Activated CD4-positive, CD25-positive, alpha-beta regulatory T cell treated with anti-CD3 and anti-CD28 coated beads, Interleukin-2, amount 50 U/mL, for 24 hours (primary cell): ENCODE measurements around the gene LRRTM4.
"Not testable (repeated sequence)": the region's sequence is repeated elsewhere in the genome, so short reads cannot be mapped to it uniquely, and the experiment has no call there.

Source experiments
- ATAC-seq, 2 donors: fragments of 150-1000 bp; cut with Tn5 transposase; one replicate each; pipeline ENCODE4 v1.10.0; 2021; ENCODE audit warnings: mild to moderate bottlenecking in 1 of 2, moderate library complexity in 1 of 2

Gene LRRTM4

GRCh38 chr2:76829374-76830234 is 692.6 kb downstream of the LRRTM4 start:
- ATAC-seq: no peak

- no peak for ATAC-seq
These were observed 695.5 kb downstream of the LRRTM4 start for GRCh38 chr2:76826691-76827090.

DNA sequence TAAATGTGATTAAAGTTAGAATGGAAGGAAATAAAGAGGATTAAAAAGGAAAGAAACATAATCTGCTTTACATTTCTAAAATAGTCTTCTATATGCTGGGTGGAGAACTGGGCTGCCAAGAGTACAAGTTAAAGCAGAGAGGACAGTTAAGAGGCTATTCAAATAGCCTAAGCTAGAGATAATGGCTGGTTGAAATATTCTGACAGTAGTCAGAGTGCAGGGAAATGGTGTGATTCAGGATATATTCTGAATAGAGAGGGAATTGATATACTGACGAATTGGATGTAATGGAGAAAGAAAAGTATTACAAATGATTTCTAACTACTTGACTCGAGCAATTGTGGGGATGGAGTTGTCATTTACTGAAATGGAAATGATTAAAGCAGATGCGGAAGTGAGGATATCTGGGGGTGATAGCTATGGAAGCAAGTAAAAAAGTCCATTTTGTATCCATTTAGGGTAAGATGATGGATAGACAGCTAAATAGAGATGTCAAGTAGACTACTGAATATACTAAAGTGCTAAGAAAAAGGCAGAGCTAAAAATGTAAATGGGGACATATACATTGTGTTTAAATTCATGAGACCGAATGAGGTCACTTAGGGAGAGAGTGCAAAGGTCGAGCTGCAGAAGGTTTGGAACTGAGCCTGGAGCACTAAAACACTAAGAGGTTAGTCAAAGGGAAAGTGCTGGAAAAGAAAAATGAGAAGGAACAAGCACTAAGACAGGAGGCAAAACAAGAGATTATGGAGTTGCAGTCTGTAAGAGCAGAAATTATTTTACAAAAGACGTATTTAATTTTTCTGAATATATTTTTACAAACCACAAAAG is 696.8 kb downstream of the LRRTM4 start:
- ATAC-seq: no peak

DNA sequence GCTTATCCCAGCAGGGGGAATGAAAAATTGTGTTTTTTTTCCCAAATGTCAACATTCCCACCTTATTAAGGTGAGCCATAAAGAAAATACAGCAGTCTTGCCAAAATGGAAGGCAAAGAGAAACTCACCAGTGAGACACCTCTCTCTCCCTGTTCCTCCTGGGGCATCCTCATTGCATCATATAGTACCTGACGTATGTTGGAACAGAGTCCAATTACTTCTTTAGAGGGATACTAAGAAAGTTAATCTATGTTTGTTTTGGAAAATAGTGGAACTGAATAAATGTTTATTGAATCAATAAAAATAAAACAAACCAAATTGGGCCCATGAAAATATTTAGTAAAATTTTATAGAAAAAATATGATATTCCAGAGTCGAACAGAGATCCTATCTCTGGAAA is 700.4 kb downstream of the LRRTM4 start:
- ATAC-seq: no peak

- no peak for ATAC-seq
These were observed 709.1 kb downstream of the LRRTM4 start for GRCh38 chr2:76813084-76813483.

- no peak for ATAC-seq
These were observed 710.0 kb downstream of the LRRTM4 start for GRCh38 chr2:76812156-76812555.

DNA sequence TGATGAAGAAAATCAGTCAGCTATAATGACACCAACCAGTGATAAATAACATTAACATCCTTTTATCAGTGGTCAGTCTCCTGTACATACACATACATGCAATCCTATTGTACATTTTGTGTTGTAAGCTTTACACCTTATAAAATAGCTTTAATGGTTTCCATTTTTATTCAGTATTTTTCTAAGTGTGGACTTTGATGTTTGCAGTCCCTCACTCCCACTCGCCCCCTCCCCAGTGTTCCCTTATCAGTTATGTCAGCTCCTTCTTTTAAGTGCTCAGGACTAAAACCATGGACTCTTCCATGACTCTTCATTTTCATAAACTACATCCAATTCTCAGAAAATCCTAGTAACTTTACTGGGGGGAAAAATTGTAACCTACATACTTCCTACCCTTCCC is 713.0 kb downstream of the LRRTM4 start:
- no peak for ATAC-seq

DNA sequence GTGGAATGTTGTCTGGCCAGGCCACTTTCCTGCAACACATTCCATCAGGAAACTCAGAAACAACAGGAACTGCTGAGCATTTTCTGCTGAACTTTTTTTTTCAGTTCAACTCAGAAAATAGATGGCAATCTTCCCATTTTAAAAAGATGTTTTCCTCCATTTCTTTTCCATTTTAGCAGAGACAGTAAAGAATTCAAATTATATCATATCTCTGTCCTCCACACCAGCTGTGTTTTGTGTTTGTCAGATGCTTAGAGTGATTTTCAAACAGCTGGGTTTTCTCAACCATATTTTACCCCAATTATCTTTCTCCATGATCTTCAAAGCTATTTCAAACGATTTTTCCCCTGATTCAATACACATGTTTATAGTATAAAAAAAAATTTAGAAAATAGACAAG is 713.4 kb downstream of the LRRTM4 start:
- no peak for ATAC-seq

GRCh38 chr2:76793647-76794334 is 728.4 kb downstream of the LRRTM4 start:
- no peak for ATAC-seq

GRCh38 chr2:76781313-76781712 is 740.9 kb downstream of the LRRTM4 start:
- ATAC-seq: not testable (repeated sequence)

DNA sequence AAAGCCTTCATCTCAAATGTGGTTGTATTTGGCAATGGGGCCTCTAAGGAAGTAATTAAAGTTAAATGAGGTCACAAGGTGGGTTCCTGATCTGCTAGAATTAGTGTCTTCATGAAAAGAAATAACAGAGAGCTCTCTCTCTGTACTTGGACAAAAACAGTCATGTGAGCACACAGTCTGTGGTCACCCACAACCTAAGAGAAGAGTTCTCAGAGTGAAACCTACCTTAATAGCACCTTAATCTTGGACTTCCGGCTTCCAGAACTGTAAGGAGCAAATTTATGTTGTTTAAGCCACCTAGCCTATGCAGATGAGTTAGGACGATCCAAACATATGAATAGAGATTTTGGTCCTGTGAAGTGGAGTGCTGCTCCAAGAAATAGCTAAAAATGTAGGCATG is 758.9 kb downstream of the LRRTM4 start:
- no peak for ATAC-seq

DNA sequence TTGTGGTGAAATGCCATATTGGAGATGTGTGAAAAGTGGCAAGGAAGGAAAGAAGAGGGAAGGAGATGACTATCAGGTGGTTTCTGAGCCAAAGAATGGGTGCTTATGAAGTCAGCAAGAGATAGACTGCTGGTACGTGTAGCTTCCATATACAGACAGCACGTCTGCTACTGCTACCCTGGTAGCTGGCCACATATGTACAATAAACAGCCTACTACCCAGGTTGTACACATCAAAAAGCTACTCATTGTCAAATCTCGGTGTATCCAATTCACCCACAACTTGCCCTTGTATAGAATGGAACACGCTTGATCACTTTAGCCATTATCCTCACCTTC is 761.8 kb downstream of the LRRTM4 start:
- no peak for ATAC-seq

GRCh38 chr2:76759634-76760366 is 762.4 kb downstream of the LRRTM4 start:
- ATAC-seq: no peak

- no peak for ATAC-seq
These were observed 769.7 kb downstream of the LRRTM4 start for GRCh38 chr2:76752506-76752905.

DNA sequence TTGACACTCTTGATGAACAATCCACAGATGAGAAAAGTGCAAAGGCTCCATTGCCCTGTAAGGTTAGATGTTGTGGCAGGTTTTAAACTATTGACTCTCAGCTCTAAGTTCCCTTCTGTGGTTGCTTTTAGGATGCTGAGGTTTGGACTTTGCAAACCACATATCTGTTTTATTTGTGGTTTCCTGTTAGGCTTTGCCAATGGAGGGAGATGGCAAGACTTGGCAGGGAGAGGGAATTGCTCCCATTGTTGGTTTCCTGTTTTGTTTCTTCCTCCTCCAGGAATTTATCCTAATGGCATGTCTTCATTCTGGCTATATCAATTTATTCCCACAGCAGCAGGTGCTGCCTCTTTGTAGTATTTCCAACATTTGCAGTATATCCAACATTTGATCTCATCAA is 772.3 kb downstream of the LRRTM4 start:
- ATAC-seq: no peak

- no peak for ATAC-seq
These were observed 773.4 kb downstream of the LRRTM4 start for GRCh38 chr2:76748581-76749296.

DNA sequence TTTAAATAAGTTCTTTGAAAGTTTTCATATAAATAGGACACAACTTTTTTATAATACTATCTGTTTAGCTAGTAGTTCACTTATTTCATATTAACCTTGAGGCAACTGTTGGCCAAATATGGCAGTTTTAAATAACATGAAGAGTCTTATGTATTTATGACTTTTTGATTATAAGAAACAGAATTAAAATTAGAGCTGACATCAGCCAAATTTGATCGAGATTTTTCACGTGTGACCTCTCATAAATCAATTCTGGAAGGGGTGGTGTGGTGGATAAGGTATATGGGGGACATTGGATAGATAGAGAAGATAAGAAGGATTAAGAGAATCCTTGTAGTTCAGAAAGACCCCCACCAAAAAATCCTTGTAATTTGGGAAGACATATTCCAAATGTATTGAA is 776.6 kb downstream of the LRRTM4 start:
- no peak for ATAC-seq

- ATAC-seq: no peak
These were observed 784.6 kb downstream of the LRRTM4 start for GRCh38 chr2:76737607-76738006.

GRCh38 chr2:76733736-76734135 is 788.4 kb downstream of the LRRTM4 start:
- ATAC-seq: no peak

DNA sequence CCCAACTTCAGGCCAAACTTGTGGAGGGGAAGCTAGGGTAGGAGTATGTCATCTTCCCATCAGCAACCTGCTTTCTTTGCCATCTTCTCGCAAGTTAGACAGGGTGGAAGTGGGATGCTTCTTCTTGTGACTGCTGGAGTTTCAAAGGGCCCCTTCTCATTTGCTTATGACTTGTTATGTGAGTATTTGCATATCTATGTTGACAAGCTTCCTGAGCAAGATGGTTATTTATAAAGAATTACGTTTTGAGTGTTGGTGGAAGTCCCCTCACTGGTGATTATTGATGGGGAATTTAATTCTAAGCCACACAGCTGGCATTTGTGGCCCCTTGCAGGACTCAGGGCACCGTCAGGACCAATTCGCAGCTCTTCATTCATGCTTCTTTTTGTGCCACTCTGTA is 791.0 kb downstream of the LRRTM4 start:
- ATAC-seq: no peak

DNA sequence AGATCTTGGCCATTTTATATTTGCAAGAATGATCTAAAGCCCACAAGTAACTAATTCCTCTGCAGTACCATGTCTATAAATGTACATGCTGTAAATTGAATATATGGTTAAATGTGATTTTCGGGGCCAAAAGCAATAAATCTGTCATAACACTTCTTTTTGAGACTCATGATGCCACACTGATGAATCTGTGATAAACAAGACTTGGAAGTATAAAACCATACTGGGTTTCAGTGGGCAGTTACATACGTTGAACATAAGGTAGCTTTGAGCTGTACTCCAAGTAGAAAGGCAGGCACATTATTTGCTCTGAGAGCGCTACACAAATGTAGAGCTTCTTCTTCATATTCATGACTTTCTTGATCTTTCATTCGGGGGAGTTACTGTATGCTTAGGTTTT is 792.2 kb downstream of the LRRTM4 start:
- no peak for ATAC-seq

- no peak for ATAC-seq
These were observed 801.0 kb downstream of the LRRTM4 start for GRCh38 chr2:76721226-76721625.
